Endometrium (tissue), 2 donors: ENCODE results near the gene SYCE3.

ENCODE experiments used
- FAIRE-seq: peaks from 2 replicates; lab custom pipeline; 2012; peaks lifted over from hg19 to GRCh38; lab: Jason Lieb, UNC
- donor health status: control.
- donor health status: control.

Gene SYCE3

GRCh38 chr22:50531546-50531961 is 31.2 kb downstream of the SYCE3 start:
- no peak for FAIRE-seq

GRCh38 chr22:50530877-50531545 is 31.7 kb downstream of the SYCE3 start:
- no peak for FAIRE-seq

GRCh38 chr22:50530580-50530876 is 32.2 kb downstream of the SYCE3 start:
- FAIRE-seq: no peak

GRCh38 chr22:50529897-50530579 is 32.7 kb downstream of the SYCE3 start, which contains the start of gene TYMP:
Gene TYMP (minus strand): TSS chr22:50530012. CDS start chr22:50529709, 303 bp downstream.
- no peak for FAIRE-seq

GRCh38 chr22:50529416-50529896 is 33.3 kb downstream of the SYCE3 start:
- no peak for FAIRE-seq

GRCh38 chr22:50528682-50529415 is 33.9 kb downstream of the SYCE3 start:
- no peak for FAIRE-seq

GRCh38 chr22:50527921-50528681 is 34.6 kb downstream of the SYCE3 start:
- no peak for FAIRE-seq

- FAIRE-seq: no peak
Measured at GRCh38 chr22:50526834-50527801, 35.6 kb downstream of the SYCE3 start.

GRCh38 chr22:50526108-50526833 is 36.4 kb downstream of the SYCE3 start:
- no peak for FAIRE-seq

GRCh38 chr22:50525858-50526107 is 36.9 kb downstream of the SYCE3 start:
- FAIRE-seq: no peak

- peak; percentile 50 for FAIRE-seq
Measured at GRCh38 chr22:50525104-50525857, 37.4 kb downstream of the SYCE3 start, which contains the start of gene SCO2. Gene SCO2 (minus strand): TSS chr22:50525598. CDS start chr22:50524411, 1,187 bp downstream.

- no peak for FAIRE-seq
Measured at GRCh38 chr22:50524676-50525103, 38.0 kb downstream of the SYCE3 start.

GRCh38 chr22:50523806-50524675 is 38.7 kb downstream of the SYCE3 start:
- FAIRE-seq: no peak

GRCh38 chr22:50523458-50523805 is 39.3 kb downstream of the SYCE3 start:
- FAIRE-seq: no peak

GRCh38 chr22:50522806-50523438 is 39.8 kb downstream of the SYCE3 start:
- FAIRE-seq: no peak

- no peak for FAIRE-seq
Measured at GRCh38 chr22:50522208-50522805, 40.4 kb downstream of the SYCE3 start.

- no peak for FAIRE-seq
Measured at GRCh38 chr22:50521710-50522109, 41.0 kb downstream of the SYCE3 start.
